ENCODE measurements around the gene DZIP1.

Gene DZIP1

GRCh38 chr13:95656386-95657015 lies 12.0 kb upstream of the DZIP1 start:
- no peak overlapping the region for H3K9ac ChIP-seq

GRCh38 chr13:95652821-95653220 lies 8.3 kb upstream of the DZIP1 start:
- Histone ChIP-seq H3K4me2 (no peak overlapping the region), H3K4me3 (IDR thresholded peaks at IDR 0.05; ENCODE audit: insufficient read depth, low read depth, low read length) (no peak overlapping the region), H3K36me3 (ENCODE audit: insufficient read depth) (no peaks in the 10 kb centered on the region), H3K79me2 (ENCODE audit: insufficient read depth, low read depth) (no peaks in the 10 kb centered on the region), H4K20me1 (ENCODE audit: insufficient read depth) (no peaks in the 10 kb centered on the region), H3K27ac (no peak overlapping the region), H3K27me3 (ENCODE audit: insufficient read depth, low read depth) (no peaks in the 10 kb centered on the region), H3K4me1 (ENCODE audit: low read depth, poor library complexity, severe bottlenecking) (peaks cover 21% of the 10 kb centered on the region), H3K9ac (no peak overlapping the region), H2AFZ (ENCODE audit: low read depth) (no peak overlapping the region)
- TF ChIP-seq CTCF (conservative IDR thresholded peaks at IDR 0.05; ENCODE audit: low read depth, low read length): no peak

More at GRCh38 chr13:95656386-95657015, 12.0 kb upstream of the DZIP1 start:
- H3K36me3 ChIP-seq (ENCODE audit: insufficient read depth): no peaks in the 10 kb centered on the region
- TF ChIP-seq CTCF (conservative IDR thresholded peaks at IDR 0.05; ENCODE audit: low read depth, low read length): no peak
- H3K4me3 ChIP-seq (IDR thresholded peaks at IDR 0.05; ENCODE audit: insufficient read depth, low read depth, low read length): no peak overlapping the region
- no peaks in the 10 kb centered on the region for H4K20me1 ChIP-seq (ENCODE audit: insufficient read depth)
- H3K27ac ChIP-seq: no peak overlapping the region
- H3K4me2 ChIP-seq: no peak overlapping the region
- H3K27me3 ChIP-seq (ENCODE audit: insufficient read depth, low read depth): no peaks in the 10 kb centered on the region
- peaks cover 21% of the 10 kb centered on the region for H3K4me1 ChIP-seq (ENCODE audit: low read depth, poor library complexity, severe bottlenecking)
- no peaks in the 10 kb centered on the region for H3K79me2 ChIP-seq (ENCODE audit: insufficient read depth, low read depth)
- H2AFZ ChIP-seq (ENCODE audit: low read depth): no peak overlapping the region

- no peaks in the 10 kb centered on the region for H3K79me2 ChIP-seq (ENCODE audit: insufficient read depth, low read depth)
- no peak for TF ChIP-seq CTCF (conservative IDR thresholded peaks at IDR 0.05; ENCODE audit: low read depth, low read length)
- H4K20me1 ChIP-seq (ENCODE audit: insufficient read depth): no peaks in the 10 kb centered on the region
- no peak overlapping the region for H2AFZ ChIP-seq (ENCODE audit: low read depth)
- no peak overlapping the region for H3K9ac ChIP-seq
- no peak overlapping the region for H3K27ac ChIP-seq
- no peaks in the 10 kb centered on the region for H3K36me3 ChIP-seq (ENCODE audit: insufficient read depth)
- H3K4me3 ChIP-seq (IDR thresholded peaks at IDR 0.05; ENCODE audit: insufficient read depth, low read depth, low read length): no peak overlapping the region
- H3K4me2 ChIP-seq: no peak overlapping the region
- no peaks in the 10 kb centered on the region for H3K27me3 ChIP-seq (ENCODE audit: insufficient read depth, low read depth)
- H3K4me1 ChIP-seq (ENCODE audit: low read depth, poor library complexity, severe bottlenecking): peaks cover 21% of the 10 kb centered on the region
Observed at GRCh38 chr13:95652244-95652764, 7.8 kb upstream of the DZIP1 start.

- no peak overlapping the region for H2AFZ ChIP-seq (ENCODE audit: low read depth)
- H3K4me3 ChIP-seq (IDR thresholded peaks at IDR 0.05; ENCODE audit: insufficient read depth, low read depth, low read length): no peak overlapping the region
- no peaks in the 10 kb centered on the region for H4K20me1 ChIP-seq (ENCODE audit: insufficient read depth)
- no peaks in the 10 kb centered on the region for H3K36me3 ChIP-seq (ENCODE audit: insufficient read depth)
- H3K9ac ChIP-seq: no peak overlapping the region
- no peak for TF ChIP-seq CTCF (conservative IDR thresholded peaks at IDR 0.05; ENCODE audit: low read depth, low read length)
- H3K27ac ChIP-seq: no peak overlapping the region
- H3K79me2 ChIP-seq (ENCODE audit: insufficient read depth, low read depth): no peaks in the 10 kb centered on the region
- H3K4me2 ChIP-seq: no peak overlapping the region
- peaks cover 12% of the 10 kb centered on the region for H3K4me1 ChIP-seq (ENCODE audit: low read depth, poor library complexity, severe bottlenecking)
- no peaks in the 10 kb centered on the region for H3K27me3 ChIP-seq (ENCODE audit: insufficient read depth, low read depth)
Observed at GRCh38 chr13:95650696-95651095, 6.2 kb upstream of the DZIP1 start.
